PC-3 (cell line): ENCODE data around the gene ZMIZ1.

Source experiments
- CTCF ChIP-seq: fragments of 300-600 bp; sonication (generic); conservative IDR thresholded peaks from 2 replicates; pipeline ENCODE4 v1.5.1; 2017; ENCODE audit warnings: antibody characterized with exemption, low read depth, mild to moderate bottlenecking, low read length
- EZH2 ChIP-seq: fragments of 300-600 bp; sonication (generic); IDR thresholded peaks from one replicate; pipeline ENCODE4 v1.6.1; 2017; ENCODE audit warnings: antibody characterized with exemption, mild to moderate bottlenecking, low read length; ENCODE audit not compliant: unreplicated experiment

GRCh38 chr10:79058899-79059841, 9.6 kb upstream of the ZMIZ1 start:
- TF ChIP-seq CTCF: no peak
- no peak for TF ChIP-seq EZH2
